ENCODE results near the gene VAV3.

GRCh38 chr1:107710005-107710404, 255.0 kb downstream of the VAV3 start:
- no peak for TF ChIP-seq CTCF (IDR thresholded peaks at IDR 0.05)
- no peak for TF ChIP-seq POLR2A (IDR thresholded peaks at IDR 0.05)
